Stomach smooth muscle (tissue), 2 donors: ENCODE measurements around the gene MAPT.

Experiments
- H3K27ac ChIP-seq: one replicate; pipeline ENCODE4 v1.7.0; 2013; ENCODE audit warnings: mild to moderate bottlenecking, low read length, inconsistent platforms
- H3K27me3 ChIP-seq, 2 donors: one replicate each; pipeline ENCODE4 v1.7.0; 2013; ENCODE audit warnings: low read length in 2 of 2; ENCODE audit not compliant: insufficient read depth in 2 of 2, control insufficient read depth in 1 of 2
- H3K36me3 ChIP-seq, 2 donors: one replicate each; pipeline ENCODE4 v1.7.0; 2013; ENCODE audit warnings: low read length in 2 of 2; ENCODE audit not compliant: control insufficient read depth in 2 of 2, insufficient read depth in 2 of 2
- H3K4me1 ChIP-seq: one replicate; pipeline ENCODE4 v1.7.0; 2013; ENCODE audit warnings: low read length; ENCODE audit not compliant: control insufficient read depth, insufficient read depth
- H3K4me3 ChIP-seq, 2 donors: one replicate each; pipeline ENCODE4 v1.7.0; 2013; ENCODE audit warnings: low read length in 2 of 2
- H3K9ac ChIP-seq, 2 donors: one replicate each; pipeline ENCODE4 v1.7.0; 2013; ENCODE audit warnings: low read length in 2 of 2, mild to moderate bottlenecking in 1 of 2
- H3K9me3 ChIP-seq, 2 donors: one replicate each; pipeline ENCODE4 v1.7.0; 2013; ENCODE audit warnings: low read length in 2 of 2; ENCODE audit not compliant: control insufficient read depth in 2 of 2
- donor health status: healthy.
- donor health status: Pancreatic carcinoma.

Gene MAPT

GRCh38 chr17:45962221-45962972, 68.0 kb downstream of the MAPT start:
- H3K4me3 ChIP-seq: no peak overlapping the region
- no peaks in the 10 kb centered on the region for H3K27me3 ChIP-seq
- no peaks in the 10 kb centered on the region for H3K9me3 ChIP-seq
- H3K27ac ChIP-seq: no peak overlapping the region
- H3K36me3 ChIP-seq: peaks cover 0 to 2% of the 10 kb centered on the region in 2 donors
- H3K4me1 ChIP-seq: no peaks in the 10 kb centered on the region
- H3K9ac ChIP-seq: no peak overlapping the region

- Histone ChIP-seq H3K36me3 (peaks cover 0 to 2% of the 10 kb centered on the region in 2 donors), H3K4me1 (no peaks in the 10 kb centered on the region)
These were observed 68.9 kb downstream of the MAPT start for GRCh38 chr17:45963283-45963682.

GRCh38 chr17:45963889-45964288, 69.5 kb downstream of the MAPT start:
- Histone ChIP-seq H3K4me3 (no peak overlapping the region), H3K9me3 (no peaks in the 10 kb centered on the region), H3K36me3 (peaks cover 0 to 2% of the 10 kb centered on the region in 2 donors), H3K4me1 (no peaks in the 10 kb centered on the region), H3K27ac (no peak overlapping the region), H3K27me3 (no peaks in the 10 kb centered on the region), H3K9ac (no peak overlapping the region)

More at GRCh38 chr17:45963283-45963682, 68.9 kb downstream of the MAPT start:
- no peaks in the 10 kb centered on the region for H3K27me3 ChIP-seq
- no peak overlapping the region for H3K27ac ChIP-seq
- no peaks in the 10 kb centered on the region for H3K9me3 ChIP-seq
- no peak overlapping the region for H3K9ac ChIP-seq
- H3K4me3 ChIP-seq: no peak overlapping the region

GRCh38 chr17:45964634-45965033, 70.3 kb downstream of the MAPT start:
- Histone ChIP-seq H3K9ac (no peak overlapping the region), H3K27ac (no peak overlapping the region), H3K27me3 (no peaks in the 10 kb centered on the region)

GRCh38 chr17:45965812-45966211, 71.5 kb downstream of the MAPT start:
- H3K36me3 ChIP-seq: peaks cover 0 to 2% of the 10 kb centered on the region in 2 donors
- no peak overlapping the region for H3K27ac ChIP-seq
- no peak overlapping the region for H3K4me3 ChIP-seq
- no peaks in the 10 kb centered on the region for H3K4me1 ChIP-seq
- H3K9ac ChIP-seq: no peak overlapping the region
- no peaks in the 10 kb centered on the region for H3K9me3 ChIP-seq
- H3K27me3 ChIP-seq: peaks cover 0 to 3% of the 10 kb centered on the region in 2 donors

More at GRCh38 chr17:45964634-45965033, 70.3 kb downstream of the MAPT start:
- H3K9me3 ChIP-seq: no peaks in the 10 kb centered on the region
- no peaks in the 10 kb centered on the region for H3K4me1 ChIP-seq
- no peak overlapping the region for H3K4me3 ChIP-seq
- peaks cover 0 to 2% of the 10 kb centered on the region in 2 donors for H3K36me3 ChIP-seq

- Histone ChIP-seq H3K4me1 (no peaks in the 10 kb centered on the region), H3K27me3 (peaks cover 0 to 3% of the 10 kb centered on the region in 2 donors), H3K9me3 (no peaks in the 10 kb centered on the region), H3K4me3 (no peak overlapping the region), H3K36me3 (peaks cover 0 to 2% of the 10 kb centered on the region in 2 donors), H3K9ac (no peak overlapping the region), H3K27ac (no peak overlapping the region)
These were observed 72.4 kb downstream of the MAPT start for GRCh38 chr17:45966606-45967280.

- no peaks in the 10 kb centered on the region for H3K9me3 ChIP-seq
- no peak overlapping the region for H3K9ac ChIP-seq
- H3K27ac ChIP-seq: no peak overlapping the region
- H3K27me3 ChIP-seq: peaks cover 2 to 3% of the 10 kb centered on the region in 2 donors
- no peaks in the 10 kb centered on the region for H3K4me1 ChIP-seq
- no peak overlapping the region for H3K4me3 ChIP-seq
- H3K36me3 ChIP-seq: peaks cover 0 to 2% of the 10 kb centered on the region in 2 donors
These were observed 73.0 kb downstream of the MAPT start for GRCh38 chr17:45967378-45967777.

- H3K27ac ChIP-seq: no peak overlapping the region
- H3K9ac ChIP-seq: no peak overlapping the region
- H3K9me3 ChIP-seq: no peaks in the 10 kb centered on the region
- H3K27me3 ChIP-seq: peaks cover 2 to 3% of the 10 kb centered on the region in 2 donors
- H3K4me3 ChIP-seq: no peak overlapping the region
- no peaks in the 10 kb centered on the region for H3K4me1 ChIP-seq
- no peaks in the 10 kb centered on the region for H3K36me3 ChIP-seq
These were observed 74.4 kb downstream of the MAPT start for GRCh38 chr17:45968732-45969131.

GRCh38 chr17:45969726-45970125, 75.4 kb downstream of the MAPT start:
- Histone ChIP-seq H3K4me1 (no peaks in the 10 kb centered on the region), H3K27ac (no peak overlapping the region), H3K36me3 (no peaks in the 10 kb centered on the region), H3K9ac (no peak overlapping the region), H3K4me3 (no peak overlapping the region), H3K27me3 (peaks cover 2 to 3% of the 10 kb centered on the region in 2 donors), H3K9me3 (no peaks in the 10 kb centered on the region)

GRCh38 chr17:45970659-45971058, 76.3 kb downstream of the MAPT start:
- H3K36me3 ChIP-seq: no peaks in the 10 kb centered on the region
- no peak overlapping the region for H3K9ac ChIP-seq
- no peaks in the 10 kb centered on the region for H3K9me3 ChIP-seq
- H3K4me3 ChIP-seq: no peak overlapping the region
- H3K27me3 ChIP-seq: peaks cover 2 to 3% of the 10 kb centered on the region in 2 donors
- H3K27ac ChIP-seq: no peak overlapping the region
- H3K4me1 ChIP-seq: no peaks in the 10 kb centered on the region

GRCh38 chr17:45971698-45972141, 77.4 kb downstream of the MAPT start:
- Histone ChIP-seq H3K4me1 (no peaks in the 10 kb centered on the region), H3K9me3 (no peaks in the 10 kb centered on the region), H3K27ac (no peak overlapping the region), H3K9ac (no peak overlapping the region), H3K36me3 (no peaks in the 10 kb centered on the region), H3K4me3 (no peak overlapping the region), H3K27me3 (peaks cover 2 to 3% of the 10 kb centered on the region in 2 donors)
